Stimulated activated memory B cell treated with anti-CD40 and anti-IgM and Interleukin-4, amounts not matched to agents 10 μg/mL and 1 μg/mL and 100 μg/mL, for 72 hours (primary cell): Measurements from ENCODE around the gene RMND5A.
"Not testable (repeated sequence)": the region's sequence is repeated elsewhere in the genome, so short reads cannot be mapped to it uniquely, and the experiment has no call there.

Experiments used
- ATAC-seq: fragments of 150-1000 bp; cut with Tn5 transposase; 2 replicates; pipeline ENCODE4 v1.10.0; 2021
- H3K27ac Mint-ChIP-seq: one replicate; pipeline ENCODE4 v1.8.0; 2022; ENCODE audit warnings: mild to moderate bottlenecking, mixed read lengths
- H3K27me3 Mint-ChIP-seq: one replicate; pipeline ENCODE4 v1.8.0; 2022; ENCODE audit warnings: mixed read lengths
- H3K36me3 Mint-ChIP-seq: one replicate; pipeline ENCODE4 v1.8.0; 2022; ENCODE audit warnings: mixed read lengths
- H3K4me1 Mint-ChIP-seq: one replicate; pipeline ENCODE4 v1.8.0; 2022; ENCODE audit warnings: mixed read lengths
- H3K4me3 Mint-ChIP-seq: one replicate; pipeline ENCODE4 v1.8.0; 2022; ENCODE audit warnings: mild to moderate bottlenecking, moderate library complexity, mixed read lengths
- H3K9me3 Mint-ChIP-seq: one replicate; pipeline ENCODE4 v1.8.0; 2022; ENCODE audit warnings: mixed read lengths

RMND5A gene

GRCh38 chr2:86719637-86720539, at the start of gene RMND5A:
Gene RMND5A, plus strand, starts transcription at chr2:86720291. Its CDS starts 377 bp downstream, at chr2:86720668.
- H3K27me3 Mint-ChIP-seq, H3K4me1 Mint-ChIP-seq, H3K9me3 Mint-ChIP-seq, H3K36me3 Mint-ChIP-seq: not testable (repeated sequence)
- Mint-ChIP-seq H3K27ac (peak within 1 kb of the TSS; percentile 69), H3K4me3 (peak within 1 kb of the TSS; percentile 75)
- ATAC-seq, result peak; percentile 96

- no peaks in the 10 kb centered on the region for H3K4me1 Mint-ChIP-seq
- H3K9me3 Mint-ChIP-seq, result no peaks in the 10 kb centered on the region
- no peak overlapping the region for H3K4me3 Mint-ChIP-seq
- H3K27ac Mint-ChIP-seq, result no peak overlapping the region
- no peak for ATAC-seq
- H3K36me3 Mint-ChIP-seq, result peaks cover 20% of the 10 kb centered on the region
- H3K27me3 Mint-ChIP-seq, result no peaks in the 10 kb centered on the region
Observed at GRCh38 chr2:86671337-86671981, 48.6 kb upstream of the RMND5A start.

GRCh38 chr2:86672027-86672545, 48.0 kb upstream of the RMND5A start:
- Mint-ChIP-seq H3K4me3 (no peak overlapping the region), H3K36me3 (peaks cover 15% of the 10 kb centered on the region)

GRCh38 chr2:86673011-86673410, 47.1 kb upstream of the RMND5A start:
- no peak for ATAC-seq
- no peaks in the 10 kb centered on the region for H3K27me3 Mint-ChIP-seq
- H3K27ac Mint-ChIP-seq, result no peak overlapping the region
- H3K4me3 Mint-ChIP-seq, result no peak overlapping the region
- H3K9me3 Mint-ChIP-seq, result no peaks in the 10 kb centered on the region
- no peaks in the 10 kb centered on the region for H3K4me1 Mint-ChIP-seq
- H3K36me3 Mint-ChIP-seq, result peaks cover 6% of the 10 kb centered on the region

More at GRCh38 chr2:86672027-86672545, 48.0 kb upstream of the RMND5A start:
- no peaks in the 10 kb centered on the region for H3K27me3 Mint-ChIP-seq
- no peak for ATAC-seq
- H3K27ac Mint-ChIP-seq, result no peak overlapping the region
- no peaks in the 10 kb centered on the region for H3K4me1 Mint-ChIP-seq
- no peaks in the 10 kb centered on the region for H3K9me3 Mint-ChIP-seq

GRCh38 chr2:86673986-86674670, 46.0 kb upstream of the RMND5A start:
- no peaks in the 10 kb centered on the region for H3K4me1 Mint-ChIP-seq
- H3K27me3 Mint-ChIP-seq, result no peaks in the 10 kb centered on the region
- ATAC-seq, result no peak
- H3K36me3 Mint-ChIP-seq, result no peaks in the 10 kb centered on the region
- H3K27ac Mint-ChIP-seq, result no peak overlapping the region
- H3K4me3 Mint-ChIP-seq, result no peak overlapping the region
- no peaks in the 10 kb centered on the region for H3K9me3 Mint-ChIP-seq

- no peak for ATAC-seq
- Mint-ChIP-seq H3K27me3 (no peaks in the 10 kb centered on the region), H3K36me3 (no peaks in the 10 kb centered on the region), H3K4me3 (no peak overlapping the region), H3K4me1 (no peaks in the 10 kb centered on the region), H3K9me3 (no peaks in the 10 kb centered on the region), H3K27ac (no peak overlapping the region)
Observed at GRCh38 chr2:86675104-86675503, 45.0 kb upstream of the RMND5A start.

GRCh38 chr2:86675511-86676015, 44.5 kb upstream of the RMND5A start:
- H3K27ac Mint-ChIP-seq, result no peak overlapping the region
- ATAC-seq, result no peak
- no peaks in the 10 kb centered on the region for H3K27me3 Mint-ChIP-seq
- H3K36me3 Mint-ChIP-seq, result no peaks in the 10 kb centered on the region
- H3K4me3 Mint-ChIP-seq, result no peak overlapping the region
- no peaks in the 10 kb centered on the region for H3K9me3 Mint-ChIP-seq
- no peaks in the 10 kb centered on the region for H3K4me1 Mint-ChIP-seq

- H3K36me3 Mint-ChIP-seq, result no peaks in the 10 kb centered on the region
- no peak overlapping the region for H3K27ac Mint-ChIP-seq
- H3K9me3 Mint-ChIP-seq, result no peaks in the 10 kb centered on the region
- ATAC-seq, result no peak
- H3K4me1 Mint-ChIP-seq, result no peaks in the 10 kb centered on the region
- H3K27me3 Mint-ChIP-seq, result no peaks in the 10 kb centered on the region
- H3K4me3 Mint-ChIP-seq, result no peak overlapping the region
Observed at GRCh38 chr2:86677816-86678215, 42.3 kb upstream of the RMND5A start.

GRCh38 chr2:86679036-86679435, 41.1 kb upstream of the RMND5A start:
- Mint-ChIP-seq H3K9me3 (no peaks in the 10 kb centered on the region), H3K27ac (no peak overlapping the region), H3K4me1 (no peaks in the 10 kb centered on the region), H3K4me3 (no peak overlapping the region), H3K27me3 (no peaks in the 10 kb centered on the region), H3K36me3 (no peaks in the 10 kb centered on the region)
- ATAC-seq, result no peak

GRCh38 chr2:86685351-86685750, 34.7 kb upstream of the RMND5A start:
- no peak for ATAC-seq
- Mint-ChIP-seq H3K4me1 (no peaks in the 10 kb centered on the region), H3K27ac (no peak overlapping the region), H3K9me3 (no peaks in the 10 kb centered on the region), H3K36me3 (no peaks in the 10 kb centered on the region), H3K27me3 (no peaks in the 10 kb centered on the region), H3K4me3 (no peak overlapping the region)

GRCh38 chr2:86686460-86686859, 33.6 kb upstream of the RMND5A start:
- H3K27ac Mint-ChIP-seq, result no peak overlapping the region

GRCh38 chr2:86686905-86687304, 33.2 kb upstream of the RMND5A start:
- Mint-ChIP-seq H3K4me1 (no peaks in the 10 kb centered on the region), H3K4me3 (no peak overlapping the region), H3K27me3 (no peaks in the 10 kb centered on the region), H3K36me3 (no peaks in the 10 kb centered on the region), H3K9me3 (no peaks in the 10 kb centered on the region), H3K27ac (no peak overlapping the region)
- no peak for ATAC-seq

More at GRCh38 chr2:86686460-86686859, 33.6 kb upstream of the RMND5A start:
- Mint-ChIP-seq H3K36me3 (no peaks in the 10 kb centered on the region), H3K9me3 (no peaks in the 10 kb centered on the region), H3K4me3 (no peak overlapping the region), H3K4me1 (no peaks in the 10 kb centered on the region), H3K27me3 (no peaks in the 10 kb centered on the region)
- no peak for ATAC-seq

GRCh38 chr2:86695053-86695691, 24.9 kb upstream of the RMND5A start:
- H3K9me3 Mint-ChIP-seq, result peaks cover 8% of the 10 kb centered on the region
- no peak for ATAC-seq
- peaks cover 8% of the 10 kb centered on the region for H3K36me3 Mint-ChIP-seq
- H3K4me1 Mint-ChIP-seq, result peaks cover 7% of the 10 kb centered on the region
- no peak overlapping the region for H3K4me3 Mint-ChIP-seq
- H3K27me3 Mint-ChIP-seq, result no peaks in the 10 kb centered on the region
- no peak overlapping the region for H3K27ac Mint-ChIP-seq

GRCh38 chr2:86697551-86698104, 22.5 kb upstream of the RMND5A start:
- no peak overlapping the region for H3K4me3 Mint-ChIP-seq
- no peaks in the 10 kb centered on the region for H3K27me3 Mint-ChIP-seq
- peaks cover 8% of the 10 kb centered on the region for H3K9me3 Mint-ChIP-seq
- H3K36me3 Mint-ChIP-seq, result peaks cover 8% of the 10 kb centered on the region
- H3K27ac Mint-ChIP-seq, result no peak overlapping the region
- H3K4me1 Mint-ChIP-seq, result peaks cover 7% of the 10 kb centered on the region
- no peak for ATAC-seq
